Mesendoderm (in vitro differentiated cells): ENCODE measurements around the gene ITGB1BP2.
"Not testable (repeated sequence)": the region's sequence is repeated elsewhere in the genome, so short reads cannot be mapped to it uniquely, and the experiment has no call there.

ENCODE experiments used
- DNase-seq: peaks from one replicate; pipeline ENCODE4 v3.0.0; 2013
- H2AK5ac ChIP-seq: 2 replicates; pipeline ENCODE4 v1.6.1; 2013; ENCODE audit warnings: low read length, inconsistent platforms
- H2BK120ac ChIP-seq: 2 replicates; pipeline ENCODE4 v1.6.1; 2013; ENCODE audit warnings: low read depth, mild to moderate bottlenecking, low read length, moderate library complexity, mixed read lengths
- H2BK15ac ChIP-seq: replicated peaks from 2 replicates; pipeline ENCODE4 v1.6.1; 2013; ENCODE audit warnings: low read depth, mild to moderate bottlenecking, moderate library complexity
- H2BK5ac ChIP-seq: 2 replicates; pipeline ENCODE4 v1.6.1; 2013; ENCODE audit warnings: low read length, inconsistent platforms
- H3K18ac ChIP-seq: 2 replicates; pipeline ENCODE4 v1.6.1; 2013; ENCODE audit warnings: mild to moderate bottlenecking, low read length, mixed read lengths
- H3K23ac ChIP-seq: one replicate; pipeline ENCODE4 v1.6.1; 2013; ENCODE audit warnings: low read length
- H3K27ac ChIP-seq: 2 replicates; pipeline ENCODE4 v1.5.1; 2013; ENCODE audit warnings: low read depth, mild to moderate bottlenecking, inconsistent platforms, low read length, moderate library complexity
- H3K27me3 ChIP-seq: 2 replicates; pipeline ENCODE4 v1.6.1; 2013; ENCODE audit warnings: low read length, control low read depth, mild to moderate bottlenecking, inconsistent platforms; ENCODE audit not compliant: insufficient read depth, poor library complexity
- H3K36me3 ChIP-seq: 2 replicates; pipeline ENCODE4 v1.6.1; 2013; ENCODE audit warnings: low read length, inconsistent platforms; ENCODE audit not compliant: control insufficient read depth, insufficient read depth
- H3K4ac ChIP-seq: one replicate; pipeline ENCODE4 v1.6.1; 2013; ENCODE audit warnings: low read depth, mild to moderate bottlenecking, low read length, moderate library complexity
- H3K4me1 ChIP-seq: 2 replicates; pipeline ENCODE4 v1.6.1; 2013; ENCODE audit warnings: low read depth, low read length, inconsistent platforms; ENCODE audit not compliant: control insufficient read depth
- H3K4me2 ChIP-seq: 2 replicates; pipeline ENCODE4 v1.6.1; 2013; ENCODE audit warnings: low read length
- H3K4me3 ChIP-seq: 2 replicates; pipeline ENCODE4 v1.5.1; 2013; ENCODE audit warnings: mild to moderate bottlenecking, low read length
- H3K56ac ChIP-seq: one replicate; pipeline ENCODE4 v1.6.1; 2013; ENCODE audit warnings: low read length
- H3K79me1 ChIP-seq: 2 replicates; pipeline ENCODE4 v1.6.1; 2013; ENCODE audit warnings: low read length, inconsistent platforms
- H3K79me2 ChIP-seq: 2 replicates; pipeline ENCODE4 v1.6.1; 2013; ENCODE audit warnings: mild to moderate bottlenecking, low read length; ENCODE audit not compliant: control insufficient read depth, insufficient read depth
- H3K9ac ChIP-seq: 2 replicates; pipeline ENCODE4 v1.6.1; 2013; ENCODE audit warnings: low read length, inconsistent platforms
- H4K5ac ChIP-seq: one replicate; pipeline ENCODE4 v1.6.1; 2013; ENCODE audit warnings: low read length
- H4K8ac ChIP-seq: one replicate; pipeline ENCODE4 v1.6.1; 2013; ENCODE audit warnings: low read depth, mild to moderate bottlenecking, control low read depth, low read length, moderate library complexity
- WGBS: extraction: QIAGEN DNeasy Blood & Tissue Kit; methylation state at CpG from one replicate; pipeline ENCODE4 v1.1.7; 2013; ENCODE audit warnings: low lambda C conversion rate, missing lambda C conversion rate; ENCODE audit not compliant: insufficient coverage; ENCODE audit errors: extremely low coverage; 5-methylcytosine and 5-hydroxymethylcytosine counted together

ITGB1BP2 gene

DNA sequence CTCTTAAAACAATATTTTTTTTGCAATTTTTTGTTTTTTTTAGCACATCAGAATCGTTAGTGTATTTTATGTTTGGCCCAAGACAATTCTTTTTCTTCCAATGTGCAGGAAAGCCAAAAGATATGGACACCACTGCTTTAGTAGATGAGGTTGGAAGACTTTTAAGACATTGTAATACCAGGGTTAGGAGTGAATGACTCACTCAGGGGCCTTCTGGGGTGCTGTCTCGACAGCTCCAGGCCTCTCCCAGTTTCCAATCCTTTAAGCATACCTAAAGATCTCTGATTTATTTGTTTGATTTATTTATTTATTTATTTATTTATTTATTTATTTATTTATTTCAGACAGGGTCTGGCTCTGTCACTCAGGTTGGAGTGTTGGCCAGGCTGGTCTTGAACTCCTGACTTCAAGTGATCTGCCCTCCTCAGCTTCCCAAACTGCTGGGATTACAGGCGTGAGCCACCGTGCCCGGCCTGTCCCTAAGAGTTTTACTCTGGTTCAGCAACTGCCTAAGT, 47.7 kb downstream of the ITGB1BP2 start:
- H3K36me3 ChIP-seq, H3K23ac ChIP-seq, H3K4me2 ChIP-seq, H2BK15ac ChIP-seq, H3K27ac ChIP-seq, H3K4me1 ChIP-seq, H3K79me2 ChIP-seq, H3K18ac ChIP-seq, H4K8ac ChIP-seq, H3K4ac ChIP-seq, H4K5ac ChIP-seq, H3K56ac ChIP-seq, H3K79me1 ChIP-seq, H2BK5ac ChIP-seq, H3K27me3 ChIP-seq, H3K9ac ChIP-seq, H2AK5ac ChIP-seq, DNase-seq, H3K4me3 ChIP-seq, H2BK120ac ChIP-seq: not testable (repeated sequence)
- WGBS, result no CpG with 5 or more reads among the region's 5 CpGs

- not testable (repeated sequence) for H3K27ac ChIP-seq, H3K23ac ChIP-seq, H3K4me3 ChIP-seq, H3K4me2 ChIP-seq, H3K4me1 ChIP-seq, DNase-seq, H2AK5ac ChIP-seq, H3K18ac ChIP-seq, H2BK15ac ChIP-seq, H3K36me3 ChIP-seq, H3K79me1 ChIP-seq, H3K79me2 ChIP-seq, H3K9ac ChIP-seq, H3K27me3 ChIP-seq, H4K8ac ChIP-seq, H3K4ac ChIP-seq, H4K5ac ChIP-seq, H2BK5ac ChIP-seq, H2BK120ac ChIP-seq, H3K56ac ChIP-seq
- no CpG with 5 or more reads among the region's 6 CpGs for WGBS
Measured at GRCh38 chrX:71349867-71350266, 48.3 kb downstream of the ITGB1BP2 start.

- no CpG with 5 or more reads among the region's 5 CpGs for WGBS
- not testable (repeated sequence) for H3K56ac ChIP-seq, H3K36me3 ChIP-seq
Measured at GRCh38 chrX:71352439-71352838, 50.9 kb downstream of the ITGB1BP2 start.

More at GRCh38 chrX:71352439-71352838, 50.9 kb downstream of the ITGB1BP2 start:
- H2BK5ac ChIP-seq, H3K18ac ChIP-seq, H3K79me2 ChIP-seq, H3K4me1 ChIP-seq, H3K4ac ChIP-seq, H3K9ac ChIP-seq, H2BK15ac ChIP-seq, H3K79me1 ChIP-seq, H2AK5ac ChIP-seq, H3K4me3 ChIP-seq, H3K23ac ChIP-seq, DNase-seq, H2BK120ac ChIP-seq, H3K4me2 ChIP-seq, H4K8ac ChIP-seq, H3K27me3 ChIP-seq, H3K27ac ChIP-seq, H4K5ac ChIP-seq: not testable (repeated sequence)
